GM10248 (cell line): Measurements from ENCODE around the gene SEL1L2.

Source experiments
- CTCF ChIA-PET: fragments of 300-600 bp; sonication (Branson Sonifier 250); formaldehyde crosslinking; extraction: SDS; loops from one replicate; lab custom pipeline; 2021; ENCODE audit warnings: antibody characterized with exemption; lab: Yijun Ruan, JAX
- POLR2A ChIA-PET: fragments of 350-650 bp; sonication (Branson Sonifier 250); formaldehyde crosslinking; extraction: SDS; loops from one replicate; lab custom pipeline; 2020; ENCODE audit warnings: antibody characterized with exemption; lab: Yijun Ruan, JAX
- DNase-seq: peaks from one replicate; pipeline ENCODE4 v3.0.0; 2012; ENCODE audit errors: extremely low spot score
- CTCF ChIP-seq: IDR thresholded peaks from 2 replicates; pipeline ENCODE4 v1.5.1; 2012; ENCODE audit warnings: mild to moderate bottlenecking, low read depth; ENCODE audit errors: extremely low read depth, missing control alignments, control extremely low read depth

SEL1L2 gene

GRCh38 chr20:13934992-13935894 is 55.2 kb downstream of the SEL1L2 start:
- no peak for TF ChIP-seq CTCF
- DNase-seq: no peak
- POLR2A ChIA-PET: no interaction called here
- CTCF ChIA-PET: no interaction called here

- POLR2A ChIA-PET: no interaction called here
- DNase-seq: no peak
- CTCF ChIA-PET: no interaction called here
- no peak for TF ChIP-seq CTCF
These were observed 60.1 kb downstream of the SEL1L2 start for GRCh38 chr20:13930281-13930680.

- no peak for DNase-seq
- ChIA-PET CTCF (no interaction called here), POLR2A (no interaction called here)
- no peak for TF ChIP-seq CTCF
These were observed 60.6 kb downstream of the SEL1L2 start for GRCh38 chr20:13929836-13930235.

- ChIA-PET POLR2A (no interaction called here), CTCF (no interaction called here)
- no peak for DNase-seq
- no peak for TF ChIP-seq CTCF
These were observed 61.5 kb downstream of the SEL1L2 start for GRCh38 chr20:13928901-13929300.

GRCh38 chr20:13927171-13927570 is 63.2 kb downstream of the SEL1L2 start:
- CTCF ChIA-PET: interaction anchor here (0.6 to 1.0 kb wide), 2 partner anchors 16 to 1179 kb away, joined by 3 read pairs; no protein-coding TSS in a partner anchor
- POLR2A ChIA-PET: no interaction called here
- no peak for TF ChIP-seq CTCF
- DNase-seq: no peak

GRCh38 chr20:13922241-13922640 is 68.2 kb downstream of the SEL1L2 start:
- POLR2A ChIA-PET: no interaction called here
- DNase-seq: no peak
- TF ChIP-seq CTCF: no peak
- CTCF ChIA-PET: interaction anchor here (1.4 kb wide), 1 partner anchor 9 kb away, joined by 4 read pairs; no protein-coding TSS in a partner anchor
